ENCODE data around the gene CTBP2. TPM values are rescaled to one million over a fixed set of nuclear protein-coding genes. Genes with fewer than 3 reads are reported as not detected.
"Not testable (repeated sequence)": the region's sequence is repeated elsewhere in the genome, so short reads cannot be mapped to it uniquely, and the experiment has no call there.

CTBP2 gene
- total and polyA plus RNA-seq, 2 donors: 45.3 to 49.8 TPM

GRCh38 chr10:125193306-125193877 is 33.0 kb upstream of the CTBP2 start:
- DNase-seq (ENCODE audit: extremely low spot score): no peak
- no peak overlapping the region for H3K27ac ChIP-seq (ENCODE audit: low read depth)
- H3K4me3 ChIP-seq (ENCODE audit: low read depth, low read length): no peak overlapping the region
- no peaks in the 10 kb centered on the region for H3K36me3 ChIP-seq (ENCODE audit: insufficient read depth)
- H3K4me1 ChIP-seq (ENCODE audit: insufficient read depth): no peaks in the 10 kb centered on the region
- 85% methylated on average over 11 of the region's 11 CpGs for WGBS

- 76% methylated on average over 12 of the region's 12 CpGs for WGBS
- H3K36me3 ChIP-seq (ENCODE audit: insufficient read depth): no peaks in the 10 kb centered on the region
- H3K4me1 ChIP-seq (ENCODE audit: insufficient read depth): no peaks in the 10 kb centered on the region
- no peak for DNase-seq (ENCODE audit: extremely low spot score)
- H3K4me3 ChIP-seq (ENCODE audit: low read depth, low read length): no peak overlapping the region
- H3K27ac ChIP-seq (ENCODE audit: low read depth): no peak overlapping the region
Measured at GRCh38 chr10:125192620-125193019, 32.3 kb upstream of the CTBP2 start.

- no peaks in the 10 kb centered on the region for H3K36me3 ChIP-seq (ENCODE audit: insufficient read depth)
- no peak overlapping the region for H3K27ac ChIP-seq (ENCODE audit: low read depth)
- no peak for DNase-seq (ENCODE audit: extremely low spot score)
- 86% methylated on average over 9 of the region's 9 CpGs for WGBS
- H3K4me1 ChIP-seq (ENCODE audit: insufficient read depth): no peaks in the 10 kb centered on the region
- no peak overlapping the region for H3K4me3 ChIP-seq (ENCODE audit: low read depth, low read length)
Measured at GRCh38 chr10:125192005-125192404, 31.6 kb upstream of the CTBP2 start.

GRCh38 chr10:125190946-125191345 is 30.6 kb upstream of the CTBP2 start:
- no peaks in the 10 kb centered on the region for H3K4me1 ChIP-seq (ENCODE audit: insufficient read depth)
- no peaks in the 10 kb centered on the region for H3K36me3 ChIP-seq (ENCODE audit: insufficient read depth)
- no peak for DNase-seq (ENCODE audit: extremely low spot score)
- WGBS: 68% methylated on average over 8 of the region's 8 CpGs
- H3K4me3 ChIP-seq (ENCODE audit: low read depth, low read length): no peak overlapping the region
- no peak overlapping the region for H3K27ac ChIP-seq (ENCODE audit: low read depth)

GRCh38 chr10:125190414-125190813 is 30.1 kb upstream of the CTBP2 start:
- no peaks in the 10 kb centered on the region for H3K4me1 ChIP-seq (ENCODE audit: insufficient read depth)
- DNase-seq (ENCODE audit: extremely low spot score): no peak
- WGBS: 76% methylated on average over 6 of the region's 6 CpGs
- H3K36me3 ChIP-seq (ENCODE audit: insufficient read depth): no peaks in the 10 kb centered on the region
- H3K4me3 ChIP-seq (ENCODE audit: low read depth, low read length): no peak overlapping the region
- H3K27ac ChIP-seq (ENCODE audit: low read depth): no peak overlapping the region

- no peak overlapping the region for H3K27ac ChIP-seq (ENCODE audit: low read depth)
- DNase-seq (ENCODE audit: extremely low spot score): no peak
- H3K36me3 ChIP-seq (ENCODE audit: insufficient read depth): no peaks in the 10 kb centered on the region
- H3K4me1 ChIP-seq (ENCODE audit: insufficient read depth): no peaks in the 10 kb centered on the region
- 84% methylated on average over 8 of the region's 8 CpGs for WGBS
- no peak overlapping the region for H3K4me3 ChIP-seq (ENCODE audit: low read depth, low read length)
Measured at GRCh38 chr10:125189162-125189561, 28.8 kb upstream of the CTBP2 start.

GRCh38 chr10:125187238-125188194 is 27.2 kb upstream of the CTBP2 start:
- Histone ChIP-seq H3K27ac (ENCODE audit: low read depth) (no peak overlapping the region), H3K4me1 (ENCODE audit: insufficient read depth) (no peaks in the 10 kb centered on the region), H3K4me3 (ENCODE audit: low read depth, low read length) (no peak overlapping the region), H3K36me3 (ENCODE audit: insufficient read depth) (no peaks in the 10 kb centered on the region)
- WGBS: 83% methylated on average over 6 of the region's 6 CpGs
- DNase-seq (ENCODE audit: extremely low spot score): no peak

- Histone ChIP-seq H3K4me1 (ENCODE audit: insufficient read depth) (no peaks in the 10 kb centered on the region), H3K4me3 (ENCODE audit: low read depth, low read length) (no peak overlapping the region), H3K36me3 (ENCODE audit: insufficient read depth) (no peaks in the 10 kb centered on the region), H3K27ac (ENCODE audit: low read depth) (no peak overlapping the region)
- 80% methylated on average over 18 of the region's 18 CpGs for WGBS
- DNase-seq (ENCODE audit: extremely low spot score): no peak
Measured at GRCh38 chr10:125186431-125187170, 26.2 kb upstream of the CTBP2 start.

GRCh38 chr10:125179107-125179506 is 18.7 kb upstream of the CTBP2 start:
- not testable (repeated sequence) for H3K27ac ChIP-seq (ENCODE audit: low read depth); DNase-seq (ENCODE audit: extremely low spot score); H3K36me3 ChIP-seq (ENCODE audit: insufficient read depth); H3K4me1 ChIP-seq (ENCODE audit: insufficient read depth); H3K4me3 ChIP-seq (ENCODE audit: low read depth, low read length)
- WGBS: 95% methylated on average over 3 of the region's 3 CpGs

GRCh38 chr10:125177641-125178640 is 17.6 kb upstream of the CTBP2 start:
- Histone ChIP-seq H3K27ac (ENCODE audit: low read depth) (no peak overlapping the region), H3K36me3 (ENCODE audit: insufficient read depth) (no peaks in the 10 kb centered on the region), H3K4me1 (ENCODE audit: insufficient read depth) (no peaks in the 10 kb centered on the region), H3K4me3 (ENCODE audit: low read depth, low read length) (no peak overlapping the region)
- DNase-seq (ENCODE audit: extremely low spot score): no peak
- 76% methylated on average over 14 of the region's 14 CpGs for WGBS

- Histone ChIP-seq H3K4me3 (ENCODE audit: low read depth, low read length) (no peak overlapping the region), H3K27ac (ENCODE audit: low read depth) (no peak overlapping the region), H3K4me1 (ENCODE audit: insufficient read depth) (no peaks in the 10 kb centered on the region), H3K36me3 (ENCODE audit: insufficient read depth) (no peaks in the 10 kb centered on the region)
- DNase-seq (ENCODE audit: extremely low spot score): no peak
- WGBS: 61% methylated on average over 8 of the region's 8 CpGs
Measured at GRCh38 chr10:125175807-125176206, 15.4 kb upstream of the CTBP2 start.

GRCh38 chr10:125174360-125174759 is 14.0 kb upstream of the CTBP2 start:
- H3K4me3 ChIP-seq (ENCODE audit: low read depth, low read length): no peak overlapping the region
- H3K27ac ChIP-seq (ENCODE audit: low read depth): no peak overlapping the region
- H3K36me3 ChIP-seq (ENCODE audit: insufficient read depth): no peaks in the 10 kb centered on the region
- no peak for DNase-seq (ENCODE audit: extremely low spot score)
- WGBS: 42% methylated on average over 9 of the region's 9 CpGs
- H3K4me1 ChIP-seq (ENCODE audit: insufficient read depth): no peaks in the 10 kb centered on the region

GRCh38 chr10:125172694-125173093 is 12.3 kb upstream of the CTBP2 start:
- 97% methylated on average over 9 of the region's 9 CpGs for WGBS
- no peaks in the 10 kb centered on the region for H3K4me1 ChIP-seq (ENCODE audit: insufficient read depth)

More at GRCh38 chr10:125172694-125173093, 12.3 kb upstream of the CTBP2 start:
- Histone ChIP-seq H3K4me3 (ENCODE audit: low read depth, low read length) (no peak overlapping the region), H3K36me3 (ENCODE audit: insufficient read depth) (no peaks in the 10 kb centered on the region), H3K27ac (ENCODE audit: low read depth) (no peak overlapping the region)
- DNase-seq (ENCODE audit: extremely low spot score): no peak

All from urinary bladder (tissue), 4 donors.